HepG2 (cell line): ENCODE measurements around the gene GALNT18. TPM values are rescaled to one million over a fixed set of nuclear protein-coding genes. Genes with fewer than 3 reads are reported as not detected.

Experiments
- ATAC-seq: fragments of 200-7000 bp; cut with Tn5 transposase; 3 replicates; pipeline ENCODE4 v1.9.1; 2020; ENCODE audit warnings: mild to moderate bottlenecking, moderate library complexity
- BruUV-seq: library from RNA; stranded (reverse); fragments of 400-500 nt; replicated peaks from 2 replicates; lab custom pipeline; 2021; lab: Mats Ljungman, UMichigan
- CTCF ChIA-PET: fragments of 300-600 bp; formaldehyde crosslinking; extraction: SDS; loops from one replicate; lab custom pipeline; 2021; ENCODE audit warnings: low total read pairs, inconsistent platforms, low intra/inter-chr PET ratio; lab: Yijun Ruan, JAX
- POLR2A ChIA-PET: fragments of 350-600 bp; sonication (Branson Sonifier 250); formaldehyde crosslinking; loops from one replicate; lab custom pipeline; 2020; ENCODE audit warnings: antibody characterized with exemption, inconsistent platforms; lab: Yijun Ruan, JAX
- DNase-seq: peaks from one replicate; pipeline ENCODE4 v3.0.0-alpha.2; 2015; ENCODE audit warnings: low spot score
- FAIRE-seq: peaks from 3 replicates; lab custom pipeline; 2011; peaks lifted over from hg19 to GRCh38; lab: Jason Lieb, UNC
- H2AFZ ChIP-seq: one replicate; pipeline ENCODE4 v1.6.1; 2011; ENCODE audit warnings: low read length, inconsistent platforms
- H3K27ac ChIP-seq: fragments of 300-600 bp; 3 replicates; pipeline ENCODE4 v1.8.0; 2011; ENCODE audit warnings: mixed run types, mild to moderate bottlenecking, mixed read lengths, low read length, inconsistent platforms; ENCODE audit not compliant: insufficient read depth; ENCODE audit errors: extremely low read length
- H3K27me3 ChIP-seq, 2 experiments: fragments of 200-600 bp in 1 of 2; 2 replicates in 1 of 2; 3 replicates in 1 of 2; pipeline versions ENCODE4 v1.6.0 to v1.8.0; 2011; ENCODE audit warnings: low read length in 2 of 2, mild to moderate bottlenecking in 2 of 2, moderate library complexity in 2 of 2, inconsistent platforms in 1 of 2; ENCODE audit not compliant: insufficient read depth in 2 of 2, control insufficient read depth in 1 of 2
- H3K36me3 ChIP-seq, 2 experiments: fragments of 200-600 bp in 1 of 2; replicated peaks in 1 of 2; 2 replicates in 1 of 2; 3 replicates in 1 of 2; pipeline versions ENCODE4 v1.5.1 to v1.8.0; 2011; ENCODE audit warnings: low read length in 2 of 2, inconsistent platforms in 1 of 2; ENCODE audit not compliant: insufficient read depth in 2 of 2, control insufficient read depth in 1 of 2
- H3K4me1 ChIP-seq: 2 replicates; pipeline ENCODE4 v1.5.1; 2012; ENCODE audit warnings: low read length, inconsistent platforms; ENCODE audit not compliant: insufficient read depth
- H3K4me2 ChIP-seq: 2 replicates; pipeline ENCODE4 v1.6.0; 2011; ENCODE audit warnings: low read depth, low read length, inconsistent platforms
- H3K4me3 ChIP-seq, 3 experiments: fragments of 200-600 bp in 1 of 3; sonication (generic), shearing (Covaris generic) in 1 of 3; replicated peaks in 1 of 3; 2 replicates each; pipeline ENCODE4 v1.5.1; 2011 to 2016; ENCODE audit warnings: low read length in 3 of 3, inconsistent platforms in 2 of 3, low read depth in 2 of 3, mild to moderate bottlenecking in 2 of 3, control low read depth in 1 of 3, mixed read lengths in 1 of 3; ENCODE audit not compliant: insufficient read depth in 1 of 3
- H3K79me2 ChIP-seq: one replicate; pipeline ENCODE4 v1.6.1; 2011; ENCODE audit warnings: low read length, inconsistent platforms; ENCODE audit not compliant: insufficient read depth
- H3K9ac ChIP-seq: 2 replicates; pipeline ENCODE4 v1.6.0; 2011; ENCODE audit warnings: mild to moderate bottlenecking, low read depth, low read length, inconsistent platforms; ENCODE audit not compliant: insufficient read depth
- H3K9me3 ChIP-seq: 2 replicates; pipeline ENCODE4 v1.5.1; 2012; ENCODE audit warnings: mild to moderate bottlenecking, low read length
- H4K20me1 ChIP-seq: 2 replicates; pipeline ENCODE4 v1.6.0; 2011; ENCODE audit warnings: inconsistent platforms, mild to moderate bottlenecking, low read length, moderate library complexity; ENCODE audit not compliant: insufficient read depth
- ARID4A ChIP-seq: sonication (generic); formaldehyde crosslinking; IDR thresholded peaks from 2 replicates; pipeline ENCODE4 v1.5.0; 2020; ENCODE audit warnings: mild to moderate bottlenecking, missing genetic modification reagents, borderline replicate concordance
- ATAD3A ChIP-seq: sonication (generic); formaldehyde crosslinking; IDR thresholded peaks from 2 replicates; pipeline ENCODE4 v1.4.0; 2020; ENCODE audit warnings: missing genetic modification reagents
- CHD2 ChIP-seq: IDR thresholded peaks from 2 replicates; pipeline ENCODE4 v1.6.1; 2011; ENCODE audit warnings: low read depth, low read length, improper control_type of control experiment
- KLF13 ChIP-seq: sonication (generic); formaldehyde crosslinking; IDR thresholded peaks from 2 replicates; pipeline ENCODE4 v1.4.0; 2020; ENCODE audit warnings: mild to moderate bottlenecking, missing genetic modification reagents
- MAZ ChIP-seq, 2 experiments: sonication (generic) in 1 of 2; formaldehyde crosslinking in 1 of 2; IDR thresholded peaks; 2 replicates each; pipeline versions ENCODE4 v1.5.0 to v1.6.1; 2012 to 2020; ENCODE audit warnings: low read depth in 2 of 2, mild to moderate bottlenecking in 2 of 2, borderline replicate concordance in 1 of 2, improper control_type of control experiment in 1 of 2, low read length in 1 of 2, missing genetic modification reagents in 1 of 2, moderate library complexity in 1 of 2
- MXI1 ChIP-seq: IDR thresholded peaks from 3 replicates; pipeline ENCODE4 v1.6.1; 2012; ENCODE audit warnings: low read depth, low read length, inconsistent platforms, borderline replicate concordance
- SMAD9 ChIP-seq: sonication (generic); formaldehyde crosslinking; IDR thresholded peaks from 2 replicates; pipeline ENCODE4 v1.5.1; 2020; ENCODE audit warnings: mild to moderate bottlenecking, missing genetic modification reagents
- SP1 ChIP-seq, 2 experiments: fragments of 450-650 bp in 1 of 2; sonication (generic) in 1 of 2; formaldehyde crosslinking in 1 of 2; IDR thresholded peaks; 2 replicates each; pipeline versions ENCODE4 v1.4.0 to v1.6.1; 2016 to 2020; ENCODE audit warnings: missing genetic modification reagents in 1 of 2
- SRY ChIP-seq: sonication (generic); formaldehyde crosslinking; IDR thresholded peaks from 2 replicates; pipeline ENCODE4 v1.8.0; 2022; ENCODE audit warnings: mild to moderate bottlenecking, missing genetic modification reagents
- U2AF1 ChIP-seq: fragments of 200-400 bp; formaldehyde crosslinking; optimal IDR thresholded peaks from 2 replicates; pipeline ENCODE3; 2017; ENCODE audit warnings: mild to moderate bottlenecking, low read depth, low read length
- WIZ ChIP-seq: sonication (generic); formaldehyde crosslinking; IDR thresholded peaks from 2 replicates; pipeline ENCODE4 v1.5.1; 2020; ENCODE audit warnings: mild to moderate bottlenecking, missing genetic modification reagents
- ZNF24 ChIP-seq: fragments of 450-650 bp; IDR thresholded peaks from 2 replicates; pipeline ENCODE4 v1.6.1; 2017; ENCODE audit warnings: antibody characterized with exemption, mild to moderate bottlenecking
- ZNF33A ChIP-seq: sonication (generic); formaldehyde crosslinking; IDR thresholded peaks from 2 replicates; pipeline ENCODE4 v1.5.1; 2020; ENCODE audit warnings: missing genetic modification reagents, mild to moderate bottlenecking, moderate library complexity, borderline replicate concordance
- ZNF597 ChIP-seq: sonication (generic); formaldehyde crosslinking; IDR thresholded peaks from 2 replicates; pipeline ENCODE4 v1.5.0; 2020; ENCODE audit warnings: missing genetic modification reagents
- WGBS: methylation state at CpG from one replicate; pipeline ENCODE4 v1.1.6; 2017; ENCODE audit warnings: low lambda C conversion rate; 5-methylcytosine and 5-hydroxymethylcytosine counted together
- in situ Hi-C: cut with HindIII; loops from 2 replicates; pipeline ENCODE4 v1.10.0; 2017; ENCODE audit warnings: low pct_unique_long_range_greater_than_20kb; ENCODE audit not compliant: extremely low pct_ligation_motif_present
- intact Hi-C: fragments of 100-400 bp; cut with micrococcal nuclease; formaldehyde crosslinking; loops from one replicate; pipeline ENCODE4 v1.10.0; 2022; ENCODE audit not compliant: unreplicated experiment
- polyA plus RNA-seq, 8 experiments: library from polyadenylated mRNA; depleted of rRNA in 3 of 8; stranded (reverse) in 7 of 8; unstranded in 1 of 8; fragments of >200 nt; fragmentation: Illumina TruSeq in 4 of 8; extraction: Trizol in 4 of 8; gene quantifications; 2 replicates each; pipeline versions ENCODE4 v1.2.1 to v1.2.3, GENCODE V29; 2011 to 2016; ENCODE audit warnings: low read depth in 4 of 8, missing spikeins in 1 of 8, mixed read lengths in 1 of 8; ENCODE audit not compliant: insufficient read depth in 1 of 8
- total RNA-seq, 5 experiments: library from RNA; depleted of rRNA; stranded (reverse); fragments of >200 nt; fragmentation: Illumina TruSeq; extraction: Trizol; gene quantifications; 2 replicates each; pipeline ENCODE4 v1.2.3, GENCODE V29; 2016; ENCODE audit warnings: low read depth in 1 of 5

GALNT18 gene
- total and polyA plus RNA-seq, 2 of the 13 experiments (the other 11 are each of a cell fraction or from before 2014, with no cell fraction given), result 0.11 TPM; not detected in 1

- TF ChIP-seq SP1 (IDR thresholded peaks at IDR 0.05) (no peak), SP1 (CRISPR knock-in tag; IDR thresholded peaks at IDR 0.05) (no peak), SRY (CRISPR knock-in tag) (no peak), ZNF24 (no peak), ATAD3A (CRISPR knock-in tag) (no peak), KLF13 (CRISPR knock-in tag) (no peak)
These were observed 164.9 kb downstream of the GALNT18 start (continued) for GRCh38 chr11:11456866-11457265.

GRCh38 chr11:11454671-11455223 lies 167.1 kb downstream of the GALNT18 start:
- no peaks in the 10 kb centered on the region for H3K79me2 ChIP-seq
- no TSS peak for BruUV-seq
- WGBS, result 38% methylated on average over 3 of the region's 3 CpGs
- TF ChIP-seq MXI1, result no peak
- no peak for TF ChIP-seq SMAD9
- TF ChIP-seq CHD2, result no peak
- no peak for TF ChIP-seq WIZ
- no peak for TF ChIP-seq ZNF597 (CRISPR knock-in tag)
- TF ChIP-seq ZNF33A (CRISPR knock-in tag), result no peak
- TF ChIP-seq ARID4A, result no peak
- no peak for TF ChIP-seq U2AF1
- no peak for TF ChIP-seq MAZ (IDR thresholded peaks at IDR 0.05; ENCODE audit: borderline replicate concordance, low read depth, low read length)
- TF ChIP-seq MAZ (CRISPR knock-in tag; IDR thresholded peaks at IDR 0.05; ENCODE audit: low read depth), result no peak

More at GRCh38 chr11:11454671-11455223, 167.1 kb downstream of the GALNT18 start:
- intact Hi-C loops, result no loop called here
- in situ Hi-C loops, result no loop called here
- ChIA-PET CTCF (no interaction called here), POLR2A (no interaction called here)
- H3K27me3 ChIP-seq, result peaks cover 0 to 10% of the 10 kb centered on the region in 2 experiments; a peak in 2 of 5 replicates
- FAIRE-seq (no peak), DNase-seq (no peak), ATAC-seq (no peak)
- no peak overlapping the region for H2AFZ ChIP-seq
- no peak overlapping the region for H3K4me2 ChIP-seq
- H3K4me1 ChIP-seq, result peaks cover 13% of the 10 kb centered on the region
- H4K20me1 ChIP-seq, result no peaks in the 10 kb centered on the region
- no peak overlapping the region for H3K27ac ChIP-seq
- H3K4me3 ChIP-seq, result no peak overlapping the region
- H3K9me3 ChIP-seq, result no peaks in the 10 kb centered on the region
- H3K9ac ChIP-seq, result no peak overlapping the region
- H3K36me3 ChIP-seq, result no peaks in the 10 kb centered on the region
